ENCODE measurements around the gene ACD. TPM values are rescaled to one million over a fixed set of nuclear protein-coding genes. Genes with fewer than 3 reads are reported as not detected.

ACD gene
- total RNA-seq, 6 experiments from 2014 or later, result 4.0 to 8.2 (median 5.9) TPM

DNA sequence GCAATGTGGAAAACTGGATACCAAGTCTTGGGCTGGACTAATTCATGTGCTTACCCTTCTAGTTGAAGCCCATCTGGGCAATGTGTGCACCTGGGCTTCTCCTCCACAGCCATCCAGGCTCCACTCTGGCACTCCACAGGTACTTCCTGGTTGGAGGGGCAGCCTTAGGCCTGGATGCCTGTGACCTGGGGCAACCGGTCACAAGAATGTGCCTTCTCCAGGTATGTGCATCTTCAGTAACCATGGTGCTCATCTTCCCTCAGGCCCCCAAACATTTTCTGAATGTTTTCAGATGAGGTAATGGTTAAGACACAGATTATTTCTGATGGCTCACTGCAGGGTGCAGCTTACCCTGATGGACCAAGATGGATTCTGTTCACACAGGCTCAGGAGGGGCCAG, 17.7 kb upstream of the ACD start:
- TF ChIP-seq, protein P1, sequence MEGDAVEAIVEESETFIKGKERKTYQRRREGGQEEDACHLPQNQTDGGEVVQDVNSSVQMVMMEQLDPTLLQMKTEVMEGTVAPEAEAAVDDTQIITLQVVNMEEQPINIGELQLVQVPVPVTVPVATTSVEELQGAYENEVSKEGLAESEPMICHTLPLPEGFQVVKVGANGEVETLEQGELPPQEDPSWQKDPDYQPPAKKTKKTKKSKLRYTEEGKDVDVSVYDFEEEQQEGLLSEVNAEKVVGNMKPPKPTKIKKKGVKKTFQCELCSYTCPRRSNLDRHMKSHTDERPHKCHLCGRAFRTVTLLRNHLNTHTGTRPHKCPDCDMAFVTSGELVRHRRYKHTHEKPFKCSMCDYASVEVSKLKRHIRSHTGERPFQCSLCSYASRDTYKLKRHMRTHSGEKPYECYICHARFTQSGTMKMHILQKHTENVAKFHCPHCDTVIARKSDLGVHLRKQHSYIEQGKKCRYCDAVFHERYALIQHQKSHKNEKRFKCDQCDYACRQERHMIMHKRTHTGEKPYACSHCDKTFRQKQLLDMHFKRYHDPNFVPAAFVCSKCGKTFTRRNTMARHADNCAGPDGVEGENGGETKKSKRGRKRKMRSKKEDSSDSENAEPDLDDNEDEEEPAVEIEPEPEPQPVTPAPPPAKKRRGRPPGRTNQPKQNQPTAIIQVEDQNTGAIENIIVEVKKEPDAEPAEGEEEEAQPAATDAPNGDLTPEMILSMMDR (IDR thresholded peaks at IDR 0.05), result no peak
- no peak for TF ChIP-seq POLR2A (IDR thresholded peaks at IDR 0.05)
- Histone ChIP-seq H3K9me3 (no peaks in the 10 kb centered on the region), H3K4me3 (no peak overlapping the region), H3K27me3 (no peaks in the 10 kb centered on the region), H3K27ac (peak overlapping the region in 1 of 3 donors; percentile 25), H3K4me1 (peaks cover 0 to 59% (median 28%) of the 10 kb centered on the region in 4 donors), H3K36me3 (peaks cover 0 to 5% (median 1%) of the 10 kb centered on the region in 4 donors)
- ATAC-seq (no peak), DNase-seq (no peak)
- 100% methylated on average over 1 of the region's 1 CpG for WGBS (ENCODE audit: insufficient coverage, low coverage, low lambda C conversion rate, missing lambda C conversion rate)
- intact Hi-C loops (cut with DNase I), result loop anchor here (10.0 kb wide), 2 partner anchors 47 to 127 kb away; partner anchors contain the start of genes RANBP10 (in 1 of the 2) and TSNAXIP1 (in 1 of the 2)

DNA sequence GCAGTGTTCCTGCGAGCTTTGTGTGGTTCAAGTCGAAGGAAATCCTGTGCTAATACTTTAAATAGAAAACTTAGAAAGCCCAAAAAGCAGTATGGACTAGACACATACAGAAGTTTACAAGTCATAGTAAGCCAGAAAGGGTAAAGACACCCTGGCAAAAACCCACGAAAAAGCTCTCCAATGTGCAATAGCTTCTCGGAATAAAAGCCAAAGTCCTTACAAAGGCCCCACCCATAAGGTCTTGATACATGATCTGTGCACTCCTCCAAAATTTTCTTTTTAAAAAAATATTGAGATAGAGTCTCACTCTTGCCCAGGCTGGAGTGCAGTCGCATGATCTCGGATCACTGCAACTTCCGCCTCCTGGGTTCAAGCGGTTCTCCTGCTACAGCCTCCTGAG, 16.9 kb upstream of the ACD start:
- ATAC-seq (peak in 1 of 4 donors; percentile 15), DNase-seq (no peak)
- H3K27me3 ChIP-seq, result no peaks in the 10 kb centered on the region
- H3K4me1 ChIP-seq, result peaks cover 0 to 65% (median 31%) of the 10 kb centered on the region in 4 donors
- H3K27ac ChIP-seq, result peak overlapping the region in 1 of 3 donors; percentile 25
- no peak for TF ChIP-seq POLR2A (IDR thresholded peaks at IDR 0.05)
- TF ChIP-seq, protein P1 (IDR thresholded peaks at IDR 0.05), result no peak
- H3K36me3 ChIP-seq, result peaks cover 0 to 3% (median 0%) of the 10 kb centered on the region in 4 donors
- WGBS (ENCODE audit: insufficient coverage, low coverage, low lambda C conversion rate, missing lambda C conversion rate), result 43% methylated on average over 4 of the region's 8 CpGs
- intact Hi-C loops (cut with DNase I), result loop anchor here (10.0 kb wide), 2 partner anchors 48 to 128 kb away; partner anchors contain the start of genes RANBP10 (in 1 of the 2) and TSNAXIP1 (in 1 of the 2)
- no peak overlapping the region for H3K4me3 ChIP-seq
- H3K9me3 ChIP-seq, result no peaks in the 10 kb centered on the region

DNA sequence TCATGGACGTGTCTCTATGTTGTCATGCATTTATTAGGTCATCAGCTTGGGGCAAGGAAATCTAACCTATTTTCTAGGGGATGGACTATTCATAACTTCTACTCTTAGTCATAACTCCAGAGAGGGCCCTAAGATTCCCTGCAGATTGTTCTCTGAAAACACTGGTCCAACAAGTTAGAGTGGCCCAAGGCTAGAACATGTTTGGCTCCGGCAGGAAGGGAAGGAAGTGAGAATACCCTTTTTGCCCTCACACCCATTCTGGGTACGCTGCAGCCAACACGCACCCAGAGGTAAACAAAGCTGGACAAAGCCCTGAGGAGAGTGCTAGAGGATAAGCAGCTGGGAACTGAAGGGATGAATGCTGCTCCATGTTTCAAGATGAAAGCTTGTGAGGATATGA, 16.5 kb upstream of the ACD start:
- peaks cover 0 to 3% (median 0%) of the 10 kb centered on the region in 4 donors for H3K36me3 ChIP-seq
- TF ChIP-seq, protein P1 (IDR thresholded peaks at IDR 0.05), result no peak
- H3K9me3 ChIP-seq, result no peaks in the 10 kb centered on the region
- peak overlapping the region in 2 of 3 donors; percentile 12 to 25 for H3K27ac ChIP-seq
- H3K4me1 ChIP-seq, result peaks cover 0 to 65% (median 31%) of the 10 kb centered on the region in 4 donors
- H3K4me3 ChIP-seq, result no peak overlapping the region
- WGBS (ENCODE audit: insufficient coverage, low coverage, low lambda C conversion rate, missing lambda C conversion rate), result 43% methylated on average over 4 of the region's 4 CpGs
- DNase-seq (peak in 1 of 3 donors; percentile 28), ATAC-seq (no peak)
- H3K27me3 ChIP-seq, result no peaks in the 10 kb centered on the region
- intact Hi-C loops (cut with DNase I), result loop anchor here (10.0 kb wide), 2 partner anchors 48 to 128 kb away; partner anchors contain the start of genes RANBP10 (in 1 of the 2) and TSNAXIP1 (in 1 of the 2)

DNA sequence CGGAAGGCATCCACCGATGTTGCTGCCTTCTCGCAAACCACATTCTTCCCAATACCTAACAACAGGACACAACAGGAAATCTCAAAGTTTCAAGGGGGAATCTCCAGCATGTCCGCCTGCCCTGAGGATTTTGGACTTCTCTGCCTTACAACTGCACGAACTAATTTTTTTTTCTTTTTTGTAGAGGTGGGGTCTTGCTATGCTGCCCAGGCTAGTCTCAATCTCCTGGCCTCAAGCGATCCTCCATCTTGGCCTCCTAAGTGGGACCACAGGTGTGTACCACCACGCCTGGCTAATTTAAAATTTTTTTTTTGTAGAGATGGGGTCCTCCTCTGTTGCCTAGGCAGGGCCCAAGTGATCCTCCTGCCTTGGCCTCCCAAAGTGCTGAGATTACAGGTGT, 15.9 kb upstream of the ACD start:
- H3K4me1 ChIP-seq, result peaks cover 0 to 65% (median 31%) of the 10 kb centered on the region in 4 donors
- H3K27ac ChIP-seq, result peak overlapping the region in 2 of 3 donors; percentile 12 to 25
- no peaks in the 10 kb centered on the region for H3K27me3 ChIP-seq
- H3K36me3 ChIP-seq, result peaks cover 0 to 3% (median 0%) of the 10 kb centered on the region in 4 donors
- H3K9me3 ChIP-seq, result no peaks in the 10 kb centered on the region
- H3K4me3 ChIP-seq, result no peak overlapping the region
- DNase-seq (no peak), ATAC-seq (no peak)
- 96% methylated on average over 4 of the region's 7 CpGs for WGBS (ENCODE audit: insufficient coverage, low coverage, low lambda C conversion rate, missing lambda C conversion rate)
- TF ChIP-seq POLR2A (IDR thresholded peaks at IDR 0.05), result no peak
- TF ChIP-seq, protein P1 (IDR thresholded peaks at IDR 0.05), result no peak
- intact Hi-C loops (cut with DNase I), result loop anchor here (10.0 kb wide), 2 partner anchors 49 to 129 kb away; partner anchors contain the start of genes RANBP10 (in 1 of the 2) and TSNAXIP1 (in 1 of the 2)
